ENCODE measurements around the gene MYPOP. TPM values are rescaled to one million over a fixed set of nuclear protein-coding genes. Genes with fewer than 3 reads are reported as not detected.

MYPOP gene
- total and polyA plus RNA-seq, 2 of the 13 experiments (the other 11 are each of a cell fraction or from before 2014, with no cell fraction given) = 2.3 to 2.7 TPM

DNA sequence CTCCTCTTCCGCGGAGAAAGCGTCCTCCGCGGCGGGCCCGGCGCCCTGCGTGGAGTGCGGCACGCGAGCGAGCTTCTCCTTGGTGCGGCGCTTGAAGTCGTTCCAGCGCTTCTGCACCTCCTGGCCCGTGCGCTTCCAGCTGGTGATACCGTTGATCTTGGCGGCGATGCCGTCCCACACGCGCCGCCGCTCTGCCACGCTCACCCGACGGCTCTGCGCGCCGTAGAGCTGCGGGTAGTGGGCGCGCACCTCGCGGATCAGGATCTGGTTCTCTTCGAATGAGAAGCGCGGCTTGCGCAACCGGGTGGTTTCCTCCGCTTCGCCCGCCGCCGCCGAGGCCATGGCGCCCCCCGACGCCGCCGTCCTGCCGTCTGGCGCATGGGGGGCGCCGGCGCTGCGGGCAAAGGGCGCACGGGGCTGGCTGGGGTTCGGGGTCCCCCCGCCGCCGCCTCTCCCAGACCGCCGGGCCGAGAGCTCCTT lies 941 bp downstream of the MYPOP start (continued):
- TF ChIP-seq ZHX2 (IDR thresholded peaks at IDR 0.05; ENCODE audit: low read depth) (peak; percentile 19; the same call in 1 of the 2 replicates), ZHX2 (CRISPR knock-in tag; IDR thresholded peaks at IDR 0.05; ENCODE audit: borderline replicate concordance) (no peak), NFRKB (IDR thresholded peaks at IDR 0.05) (no peak), RFX1 (IDR thresholded peaks at IDR 0.05) (no peak), UBTF (CRISPR knock-in tag; IDR thresholded peaks at IDR 0.05) (peak; percentile 35; the same call in 1 of the 2 replicates), RAD21 (CRISPR knock-in tag; IDR thresholded peaks at IDR 0.05) (peak; percentile 15; the same call in 1 of the 2 replicates), ZNF777 (CRISPR knock-in tag; IDR thresholded peaks at IDR 0.05) (peak; percentile 99), HNRNPLL (IDR thresholded peaks at IDR 0.05; ENCODE audit: low read depth, low read length, poor library complexity, severe bottlenecking) (peak; percentile 86), HES4 (CRISPR knock-in tag; IDR thresholded peaks at IDR 0.05; ENCODE audit: borderline replicate concordance) (0 out of 2 replicates have a peak, but pooled peaks have one; percentile 34), SALL1 (CRISPR knock-in tag; IDR thresholded peaks at IDR 0.05) (peak; percentile 69), ZNF740 (CRISPR knock-in tag; IDR thresholded peaks at IDR 0.05) (0 out of 2 replicates have a peak, but pooled peaks have one; percentile 27), SMAD3 (CRISPR knock-in tag; IDR thresholded peaks at IDR 0.05) (no peak)
- TF ChIP-seq, protein P1, sequence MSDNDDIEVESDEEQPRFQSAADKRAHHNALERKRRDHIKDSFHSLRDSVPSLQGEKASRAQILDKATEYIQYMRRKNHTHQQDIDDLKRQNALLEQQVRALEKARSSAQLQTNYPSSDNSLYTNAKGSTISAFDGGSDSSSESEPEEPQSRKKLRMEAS (IDR thresholded peaks at IDR 0.05) = peak; percentile 65; the same call in 1 of the 2 replicates
- TF ChIP-seq, protein P2, sequence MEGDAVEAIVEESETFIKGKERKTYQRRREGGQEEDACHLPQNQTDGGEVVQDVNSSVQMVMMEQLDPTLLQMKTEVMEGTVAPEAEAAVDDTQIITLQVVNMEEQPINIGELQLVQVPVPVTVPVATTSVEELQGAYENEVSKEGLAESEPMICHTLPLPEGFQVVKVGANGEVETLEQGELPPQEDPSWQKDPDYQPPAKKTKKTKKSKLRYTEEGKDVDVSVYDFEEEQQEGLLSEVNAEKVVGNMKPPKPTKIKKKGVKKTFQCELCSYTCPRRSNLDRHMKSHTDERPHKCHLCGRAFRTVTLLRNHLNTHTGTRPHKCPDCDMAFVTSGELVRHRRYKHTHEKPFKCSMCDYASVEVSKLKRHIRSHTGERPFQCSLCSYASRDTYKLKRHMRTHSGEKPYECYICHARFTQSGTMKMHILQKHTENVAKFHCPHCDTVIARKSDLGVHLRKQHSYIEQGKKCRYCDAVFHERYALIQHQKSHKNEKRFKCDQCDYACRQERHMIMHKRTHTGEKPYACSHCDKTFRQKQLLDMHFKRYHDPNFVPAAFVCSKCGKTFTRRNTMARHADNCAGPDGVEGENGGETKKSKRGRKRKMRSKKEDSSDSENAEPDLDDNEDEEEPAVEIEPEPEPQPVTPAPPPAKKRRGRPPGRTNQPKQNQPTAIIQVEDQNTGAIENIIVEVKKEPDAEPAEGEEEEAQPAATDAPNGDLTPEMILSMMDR (CRISPR knock-in tag; IDR thresholded peaks at IDR 0.05) = peak; percentile 25; the same call in 1 of the 2 replicates
- TF ChIP-seq, protein P3, sequence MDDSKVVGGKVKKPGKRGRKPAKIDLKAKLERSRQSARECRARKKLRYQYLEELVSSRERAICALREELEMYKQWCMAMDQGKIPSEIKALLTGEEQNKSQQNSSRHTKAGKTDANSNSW (CRISPR knock-in tag; IDR thresholded peaks at IDR 0.05; ENCODE audit: borderline replicate concordance) = no peak
- TF ChIP-seq, protein P4, sequence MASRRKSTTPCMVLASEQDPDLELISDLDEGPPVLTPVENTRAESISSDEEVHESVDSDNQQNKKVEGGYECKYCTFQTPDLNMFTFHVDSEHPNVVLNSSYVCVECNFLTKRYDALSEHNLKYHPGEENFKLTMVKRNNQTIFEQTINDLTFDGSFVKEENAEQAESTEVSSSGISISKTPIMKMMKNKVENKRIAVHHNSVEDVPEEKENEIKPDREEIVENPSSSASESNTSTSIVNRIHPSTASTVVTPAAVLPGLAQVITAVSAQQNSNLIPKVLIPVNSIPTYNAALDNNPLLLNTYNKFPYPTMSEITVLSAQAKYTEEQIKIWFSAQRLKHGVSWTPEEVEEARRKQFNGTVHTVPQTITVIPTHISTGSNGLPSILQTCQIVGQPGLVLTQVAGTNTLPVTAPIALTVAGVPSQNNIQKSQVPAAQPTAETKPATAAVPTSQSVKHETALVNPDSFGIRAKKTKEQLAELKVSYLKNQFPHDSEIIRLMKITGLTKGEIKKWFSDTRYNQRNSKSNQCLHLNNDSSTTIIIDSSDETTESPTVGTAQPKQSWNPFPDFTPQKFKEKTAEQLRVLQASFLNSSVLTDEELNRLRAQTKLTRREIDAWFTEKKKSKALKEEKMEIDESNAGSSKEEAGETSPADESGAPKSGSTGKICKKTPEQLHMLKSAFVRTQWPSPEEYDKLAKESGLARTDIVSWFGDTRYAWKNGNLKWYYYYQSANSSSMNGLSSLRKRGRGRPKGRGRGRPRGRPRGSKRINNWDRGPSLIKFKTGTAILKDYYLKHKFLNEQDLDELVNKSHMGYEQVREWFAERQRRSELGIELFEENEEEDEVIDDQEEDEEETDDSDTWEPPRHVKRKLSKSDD (CRISPR knock-in tag; IDR thresholded peaks at IDR 0.05; ENCODE audit: low read depth) = 0 out of 2 replicates have a peak, but pooled peaks have one; percentile 11
